HG03280 (cell line): ENCODE results near the gene APBB2.

Source experiments
- ATAC-seq: cut with Tn5 transposase; IDR thresholded peaks from one replicate; pipeline ENCODE4 v1.9.1; 2021; ENCODE audit warnings: mild to moderate bottlenecking, moderate library complexity; ENCODE audit not compliant: unreplicated experiment

APBB2 gene

DNA sequence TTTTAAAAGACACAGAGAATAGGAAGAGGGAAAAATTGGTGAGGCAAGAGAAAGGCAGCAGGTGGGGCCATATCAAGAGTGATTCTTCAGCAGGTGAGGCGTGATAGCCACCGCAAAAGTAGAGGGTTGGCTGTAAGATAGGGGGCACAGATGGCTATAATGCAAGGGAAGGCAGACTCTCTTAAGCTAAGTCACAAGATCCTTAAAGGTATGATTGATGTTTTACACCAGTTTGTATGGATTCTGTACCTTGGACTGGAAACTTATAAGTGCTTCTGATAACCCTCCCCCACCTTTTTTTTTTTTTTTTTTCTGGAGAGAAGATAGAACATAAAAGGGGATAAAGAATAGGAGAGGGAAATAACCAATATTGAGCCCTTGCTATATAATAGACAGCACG lies 424.6 kb downstream of the APBB2 start:
- no peak for ATAC-seq

DNA sequence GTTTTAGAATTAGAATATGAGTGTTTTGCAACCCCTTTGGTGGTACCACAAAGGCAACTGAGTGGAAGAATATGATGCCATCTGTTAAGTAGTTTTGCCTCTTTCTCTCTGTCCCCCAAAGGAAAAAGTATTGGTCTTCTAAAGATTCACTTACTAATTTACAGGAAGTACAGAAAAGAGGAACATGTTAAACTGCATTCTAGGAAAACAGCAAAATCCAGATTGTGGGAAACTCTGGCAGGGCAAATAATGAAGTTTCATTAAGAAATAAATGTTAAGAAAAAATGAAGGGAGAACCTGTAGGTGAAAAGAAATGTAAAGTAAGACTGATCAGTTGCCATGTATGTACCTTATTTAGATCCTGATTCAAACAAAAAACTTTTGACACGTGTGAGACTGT lies 425.3 kb downstream of the APBB2 start:
- ATAC-seq: no peak

DNA sequence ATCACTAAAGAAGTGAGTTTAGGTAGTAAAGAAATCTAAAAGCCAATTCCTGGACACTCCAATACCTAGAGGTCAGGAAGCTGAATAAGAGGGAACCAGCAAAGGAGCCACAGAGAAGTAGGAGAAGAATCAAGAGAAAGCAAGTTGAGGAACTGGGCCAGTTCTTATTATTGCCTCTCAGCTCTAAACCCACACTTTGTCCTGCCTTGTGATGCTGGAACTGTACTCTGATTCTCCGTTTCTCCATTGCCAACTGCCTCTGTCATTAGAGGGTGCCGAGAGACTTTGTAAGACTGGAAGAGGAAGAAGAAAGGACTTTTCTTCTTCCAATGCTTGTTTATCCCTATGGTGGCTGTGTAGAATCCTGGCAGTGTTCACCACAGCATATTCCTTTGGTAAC lies 426.0 kb downstream of the APBB2 start:
- no peak for ATAC-seq

DNA sequence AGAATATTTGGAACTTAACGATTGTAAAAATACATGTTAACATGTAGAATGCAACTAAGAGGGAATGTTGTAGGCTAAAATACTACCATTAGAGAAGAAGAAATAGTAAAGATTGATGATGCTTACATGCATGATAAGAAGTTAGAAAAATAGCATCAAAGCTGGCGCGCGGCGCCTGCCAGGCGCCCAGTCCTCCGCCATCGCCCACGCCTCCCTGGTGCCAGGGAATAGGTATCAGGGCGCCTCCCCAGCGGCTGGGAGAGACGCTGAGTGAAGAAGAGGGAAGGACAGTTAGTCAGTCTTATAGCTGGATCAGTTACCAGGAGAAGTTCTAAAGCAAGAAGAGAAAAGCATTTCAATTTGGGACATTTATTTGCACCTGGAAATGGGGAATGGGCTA lies 428.6 kb downstream of the APBB2 start:
- ATAC-seq: no peak

DNA sequence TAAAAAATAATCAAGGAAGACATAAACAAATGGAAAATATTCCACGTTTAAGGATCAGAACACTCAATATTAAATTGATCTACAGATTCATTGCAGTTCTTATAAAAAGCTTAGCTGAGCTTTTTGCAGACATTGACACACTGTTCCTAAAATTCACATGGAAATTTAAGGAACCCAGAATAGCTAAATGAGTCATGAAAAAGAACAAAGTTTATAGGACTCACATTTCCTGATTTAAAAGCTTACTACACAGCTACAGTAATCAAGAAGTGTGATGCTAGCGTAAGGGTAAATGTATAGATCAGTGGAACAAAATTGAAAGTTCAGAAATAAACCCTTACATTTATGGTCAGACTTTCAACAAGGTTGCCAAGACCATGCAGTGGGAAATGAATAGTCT lies 431.5 kb downstream of the APBB2 start:
- ATAC-seq: no peak

DNA sequence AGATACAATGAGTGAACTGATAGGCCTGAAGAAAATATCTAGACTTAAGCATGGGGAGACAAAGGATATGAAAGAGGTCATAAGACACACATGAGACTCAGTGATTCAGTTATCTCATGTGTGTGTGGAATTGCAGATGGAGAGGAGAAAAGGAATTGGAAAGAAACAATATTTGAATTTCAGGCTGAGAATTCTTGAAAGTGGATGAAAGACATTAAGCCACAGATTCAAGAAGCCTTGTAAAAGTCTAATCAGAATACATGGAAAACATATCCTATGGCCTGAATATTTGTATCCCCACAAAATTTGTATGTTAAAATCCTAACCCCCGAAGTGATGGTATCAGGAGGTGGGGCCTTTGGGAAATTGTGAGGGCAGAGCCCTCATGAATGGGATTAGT lies 436.3 kb downstream of the APBB2 start:
- ATAC-seq: no peak

DNA sequence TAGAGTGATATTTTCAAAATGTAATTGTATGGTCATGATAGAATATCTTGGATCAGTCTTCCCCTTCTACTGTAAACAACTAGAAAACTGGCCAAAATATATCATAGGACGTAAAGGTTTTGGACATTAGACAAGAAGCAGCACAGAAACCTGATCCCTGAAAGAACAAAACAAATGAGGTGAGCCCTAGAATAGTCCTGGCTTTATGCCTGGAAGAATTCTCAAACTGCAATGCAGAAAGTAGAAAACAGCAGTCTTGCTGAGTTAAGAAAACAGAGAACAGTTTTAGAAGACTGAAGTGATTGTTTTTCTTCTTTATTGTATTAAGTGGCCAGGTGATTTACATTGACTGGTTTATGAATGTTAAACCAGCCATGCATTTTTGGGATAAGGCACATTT lies 445.1 kb downstream of the APBB2 start:
- ATAC-seq: no peak

DNA sequence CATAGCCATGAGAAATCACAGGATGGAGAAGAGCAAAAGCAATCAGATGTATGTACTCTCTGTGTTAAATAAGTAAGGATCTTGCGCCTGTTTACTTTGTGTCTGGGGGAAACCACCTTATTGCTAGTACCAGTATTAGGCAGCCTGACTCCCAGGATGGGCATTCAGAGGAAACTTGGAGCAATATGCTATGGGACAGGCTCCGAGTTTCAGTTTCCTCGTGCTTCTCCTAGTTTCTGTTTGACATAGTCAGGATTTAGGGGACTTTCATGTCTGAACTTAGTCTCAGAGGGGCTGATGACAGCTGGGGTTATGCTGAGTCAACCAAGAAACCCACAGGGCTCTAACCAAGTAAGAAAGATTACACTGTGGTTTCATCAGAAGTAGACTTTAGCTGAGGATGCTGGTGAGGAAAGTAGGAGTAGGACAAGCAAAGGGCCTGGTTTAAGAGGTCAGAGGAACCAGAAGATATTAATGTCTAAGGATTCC lies 451.1 kb downstream of the APBB2 start:
- ATAC-seq: peak; percentile 99
